Measurements from ENCODE around the gene AJM1. TPM values are rescaled to one million over a fixed set of nuclear protein-coding genes. Genes with fewer than 3 reads are reported as not detected.
A peak's percentile ranks its signal among the peaks of the same experiment; 100 is the strongest.

The AJM1 gene
- total RNA-seq, 2 donors from 2014 or later: 3.6 to 10.1 TPM

DNA sequence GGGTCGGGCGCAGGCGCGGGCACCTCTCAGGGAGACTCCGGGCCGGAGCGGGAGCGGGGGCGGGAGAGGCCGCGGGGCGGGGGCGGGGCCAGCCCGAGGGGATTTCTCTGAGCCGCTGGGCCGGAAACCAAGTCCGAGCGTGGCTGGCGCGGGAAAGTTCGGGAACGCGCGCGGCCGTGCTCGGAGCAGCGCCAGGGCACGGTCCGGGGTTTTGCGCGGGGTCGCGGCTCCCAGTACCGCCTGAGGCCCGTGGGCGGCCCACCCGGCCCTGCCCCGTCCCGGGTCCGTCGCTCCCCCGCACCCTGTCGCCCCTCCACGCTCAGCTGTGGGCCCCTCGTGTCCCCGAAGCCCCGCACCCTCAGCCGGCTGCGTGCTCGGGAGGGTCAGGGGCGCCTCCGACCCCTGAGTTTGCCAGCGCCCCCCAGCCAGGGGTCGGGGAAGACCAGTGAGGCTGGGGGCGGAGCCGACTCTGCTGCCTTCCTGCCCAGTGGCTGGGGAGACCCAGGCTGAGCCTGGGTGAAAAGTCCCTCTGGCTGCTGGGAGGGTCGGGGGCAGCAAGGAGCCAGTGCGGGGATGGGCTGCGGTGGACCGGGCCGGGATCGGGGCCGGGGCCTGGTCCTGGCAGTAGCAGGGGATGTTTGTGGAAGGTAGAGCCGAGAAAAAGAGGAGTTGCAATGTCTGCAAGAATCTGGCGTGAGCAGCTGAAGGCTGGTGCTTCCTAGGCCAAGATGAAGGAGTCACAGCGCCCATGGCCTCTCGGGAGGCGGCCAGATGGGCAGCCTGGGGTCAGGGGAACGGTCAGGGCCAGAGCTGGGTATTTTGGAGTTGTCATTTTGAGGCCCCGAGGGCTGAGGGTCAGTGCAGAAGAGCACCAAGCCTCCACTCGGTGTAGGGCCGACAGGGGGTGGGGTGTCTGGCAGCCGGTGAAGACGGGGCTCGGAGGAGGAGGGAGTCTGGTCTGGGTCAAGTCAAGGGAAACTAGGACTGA, 44.6 kb downstream of the AJM1 start:
- Histone ChIP-seq H3K9me3 (no peaks in the 10 kb centered on the region), H3K4me1 (replicated peaks) (peaks cover 2% of the 10 kb centered on the region), H3K36me3 (no peaks in the 10 kb centered on the region), H3K27ac (peak overlapping the region; percentile 72 to 80), H3K27me3 (replicated peaks; ENCODE audit: insufficient read depth) (no peaks in the 10 kb centered on the region), H3K4me3 (peak overlapping the region; percentile 93 to 99)
- TF ChIP-seq POLR2AphosphoS5 (IDR thresholded peaks at IDR 0.05) (no peak), CTCF (IDR thresholded peaks at IDR 0.05) (no peak), POLR2A (IDR thresholded peaks at IDR 0.05) (peak; percentile 32)
- DNase-seq (ENCODE audit: low spot score): no peak
- intact Hi-C loops (cut with DNase I): no loop called here
- 3% methylated on average over 53 of the region's 76 CpGs for WGBS

- no peaks in the 10 kb centered on the region for H3K27me3 ChIP-seq (replicated peaks; ENCODE audit: insufficient read depth)
- 82% methylated on average over 8 of the region's 8 CpGs for WGBS
- DNase-seq (ENCODE audit: low spot score): no peak
- H3K4me3 ChIP-seq: no peak overlapping the region
- TF ChIP-seq CTCF (IDR thresholded peaks at IDR 0.05): no peak
- TF ChIP-seq POLR2AphosphoS5 (IDR thresholded peaks at IDR 0.05): no peak
- no peak for TF ChIP-seq POLR2A (IDR thresholded peaks at IDR 0.05)
- no peaks in the 10 kb centered on the region for H3K36me3 ChIP-seq
- no peak overlapping the region for H3K27ac ChIP-seq
- H3K9me3 ChIP-seq: no peaks in the 10 kb centered on the region
- peaks cover 2% of the 10 kb centered on the region for H3K4me1 ChIP-seq (replicated peaks)
- intact Hi-C loops (cut with DNase I): no loop called here
Observed at GRCh38 chr9:136888454-136888853, 46.2 kb downstream of the AJM1 start.

GRCh38 chr9:136889858-136890257, 47.6 kb downstream of the AJM1 start:
- no peak overlapping the region for H3K4me3 ChIP-seq
- intact Hi-C loops (cut with DNase I): no loop called here
- no peak for DNase-seq (ENCODE audit: low spot score)
- peaks cover 2% of the 10 kb centered on the region for H3K4me1 ChIP-seq (replicated peaks)
- 92% methylated on average over 42 of the region's 42 CpGs for WGBS
- H3K27me3 ChIP-seq (replicated peaks; ENCODE audit: insufficient read depth): no peaks in the 10 kb centered on the region
- H3K9me3 ChIP-seq: no peaks in the 10 kb centered on the region
- TF ChIP-seq POLR2A (IDR thresholded peaks at IDR 0.05): no peak
- no peak for TF ChIP-seq POLR2AphosphoS5 (IDR thresholded peaks at IDR 0.05)
- no peak for TF ChIP-seq CTCF (IDR thresholded peaks at IDR 0.05)
- H3K27ac ChIP-seq: no peak overlapping the region
- no peaks in the 10 kb centered on the region for H3K36me3 ChIP-seq

GRCh38 chr9:136890661-136891060, 48.4 kb downstream of the AJM1 start:
- 91% methylated on average over 13 of the region's 13 CpGs for WGBS
- no peaks in the 10 kb centered on the region for H3K27me3 ChIP-seq (replicated peaks; ENCODE audit: insufficient read depth)
- no peaks in the 10 kb centered on the region for H3K9me3 ChIP-seq
- intact Hi-C loops (cut with DNase I): no loop called here
- H3K36me3 ChIP-seq: no peaks in the 10 kb centered on the region
- TF ChIP-seq CTCF (IDR thresholded peaks at IDR 0.05) (no peak), POLR2A (IDR thresholded peaks at IDR 0.05) (no peak), POLR2AphosphoS5 (IDR thresholded peaks at IDR 0.05) (no peak)
- peaks cover 2% of the 10 kb centered on the region for H3K4me1 ChIP-seq (replicated peaks)
- H3K4me3 ChIP-seq: no peak overlapping the region
- H3K27ac ChIP-seq: no peak overlapping the region
- no peak for DNase-seq (ENCODE audit: low spot score)

Small RNA genes within 50 kb of the gene (microRNA-seq; reads per million reads assigned to microRNA genes)
- gene MIR4292 (not detected), gene MIR4479 (0.34 reads per million)

Small RNA genes within 50 kb of the gene (small RNA-seq; reads per million reads assigned to genes)
- gene AL355987.2 (0 reads per million in 2 donors), gene MIR4292 (0 reads per million in 2 donors), gene MIR4479 (0 to 0.10 reads per million in 2 donors)

Other genes starting within 250 kb of the AJM1 start
- gene EGFL7, start 179.6 kb upstream of the AJM1 start, total RNA-seq: 100 to 1,000 TPM in 1 of 2 donors, 10 to 100 TPM in 1; 49.3 to 118 TPM
- gene AGPAT2, start 155.0 kb upstream of the AJM1 start, total RNA-seq: 10 to 100 TPM; 44.9 to 50.0 TPM
- 10 to 100 TPM; 18.9 to 27.8 TPM for gene DIPK1B, start 129.9 kb upstream of the AJM1 start, total RNA-seq
- gene LCN10, start 99.5 kb upstream of the AJM1 start, total RNA-seq: 10 to 100 TPM in 1 of 2 donors, 1 to 10 TPM in 1; 3.9 to 14.8 TPM
- 10 to 100 TPM in 1 of 2 donors, 1 to 10 TPM in 1; 7.8 to 16.2 TPM for gene LCN6, start 94.0 kb upstream of the AJM1 start, total RNA-seq
- not detected for gene LCN8, start 84.2 kb upstream of the AJM1 start, total RNA-seq
- gene LCN15, start 78.0 kb upstream of the AJM1 start, total RNA-seq: under 1 TPM in 1 of 2 donors, not detected in 1; 0.40 TPM
- gene TMEM141, start 51.1 kb upstream of the AJM1 start, total RNA-seq: 100 to 1,000 TPM; 181 to 335 TPM
- gene CCDC183, start 46.1 kb upstream of the AJM1 start, total RNA-seq: 10 to 100 TPM in 1 of 2 donors, 1 to 10 TPM in 1; 9.5 to 45.0 TPM
- gene RABL6, start 34.5 kb upstream of the AJM1 start, total RNA-seq: 100 to 1,000 TPM in 1 of 2 donors, 10 to 100 TPM in 1; 76.6 to 124 TPM
- gene PHPT1, start 6.9 kb downstream of the AJM1 start, total RNA-seq: 100 to 1,000 TPM; 139 to 212 TPM
- 10 to 100 TPM in 1 of 2 donors, 1 to 10 TPM in 1; 5.2 to 17.7 TPM for gene MAMDC4, start 9.9 kb downstream of the AJM1 start, total RNA-seq
- gene EDF1, start 23.8 kb downstream of the AJM1 start, total RNA-seq: 100 to 1,000 TPM; 399 to 528 TPM
- gene TRAF2, start 44.0 kb downstream of the AJM1 start, total RNA-seq: 10 to 100 TPM; 23.6 to 24.2 TPM
- gene FBXW5, start 102.3 kb downstream of the AJM1 start, total RNA-seq: 100 to 1,000 TPM; 199 to 304 TPM
- not detected for gene C8G, start 102.8 kb downstream of the AJM1 start, total RNA-seq
- gene LCN12, start 109.8 kb downstream of the AJM1 start, total RNA-seq: 10 to 100 TPM in 1 of 2 donors, 1 to 10 TPM in 1; 4.1 to 13.7 TPM
- gene PTGDS, start 135.0 kb downstream of the AJM1 start, total RNA-seq: 1,000 to 10,000 TPM in 1 of 2 donors, 10 to 100 TPM in 1; 59.4 to 5,242 TPM
- 10 to 100 TPM in 1 of 2 donors, under 1 TPM in 1; 0.41 to 22.5 TPM for gene LCNL1, start 140.5 kb downstream of the AJM1 start, total RNA-seq
- gene PAXX, start 149.9 kb downstream of the AJM1 start, total RNA-seq: 10 to 100 TPM; 61.6 to 71.8 TPM
- gene CLIC3, start 154.1 kb downstream of the AJM1 start, total RNA-seq: 1 to 10 TPM; 4.2 to 6.7 TPM
- 10 to 100 TPM; 27.4 to 79.1 TPM for gene ABCA2, start 185.8 kb downstream of the AJM1 start, total RNA-seq
- under 1 TPM in 1 of 2 donors, not detected in 1; 0.57 TPM for gene FUT7, start 189.6 kb downstream of the AJM1 start, total RNA-seq
- gene NPDC1, start 203.7 kb downstream of the AJM1 start, total RNA-seq: 100 to 1,000 TPM; 384 to 427 TPM
- 10 to 100 TPM in 1 of 2 donors, 1 to 10 TPM in 1; 9.8 to 10.9 TPM for gene ENTPD2, start 211.6 kb downstream of the AJM1 start, total RNA-seq
- gene SAPCD2, start 228.1 kb downstream of the AJM1 start, total RNA-seq: 10 to 100 TPM in 1 of 2 donors, 1 to 10 TPM in 1; 7.2 to 17.2 TPM
- gene UAP1L1, start 235.0 kb downstream of the AJM1 start, total RNA-seq: 10 to 100 TPM in 1 of 2 donors, 1 to 10 TPM in 1; 8.2 to 19.9 TPM
- 100 to 1,000 TPM in 1 of 2 donors, 10 to 100 TPM in 1; 67.4 to 107 TPM for gene MAN1B1, start 244.5 kb downstream of the AJM1 start, total RNA-seq

Data from prostate gland (tissue), 2 donors.